MCF 10A (cell line): Measurements from ENCODE around the gene ECM2. TPM values are rescaled to one million over a fixed set of nuclear protein-coding genes. Genes with fewer than 3 reads are reported as not detected.
A peak's percentile ranks its signal among the peaks of the same experiment; 100 is the strongest.

Experiments used
- BruUV-seq: library from RNA; stranded (reverse); fragments of 400-500 nt; replicated peaks from 2 replicates; lab custom pipeline; 2021; lab: Mats Ljungman, UMichigan
- CTCF ChIA-PET: fragments of 300-600 bp; sonication (Branson Sonifier 250); formaldehyde crosslinking; extraction: SDS; loops from one replicate; lab custom pipeline; 2021; ENCODE audit warnings: antibody characterized with exemption, inconsistent platforms; lab: Yijun Ruan, JAX
- POLR2A ChIA-PET: fragments of 300-600, 350-650 bp; sonication (Branson Sonifier 250); formaldehyde crosslinking; extraction: SDS; loops from one replicate; lab custom pipeline; 2020; ENCODE audit warnings: antibody characterized with exemption, inconsistent platforms; lab: Yijun Ruan, JAX
- DNase-seq: peaks from one replicate; pipeline ENCODE4 v3.0.0-alpha.2; 2018; ENCODE audit not compliant: unreplicated experiment
- H3K27ac Mint-ChIP-seq: one replicate; pipeline ENCODE4 v1.8.0; 2022; ENCODE audit warnings: mild to moderate bottlenecking, low read depth, mixed read lengths; ENCODE audit not compliant: unreplicated experiment
- H3K27me3 Mint-ChIP-seq: one replicate; pipeline ENCODE4 v1.8.0; 2022; ENCODE audit warnings: mixed read lengths; ENCODE audit not compliant: insufficient read depth, unreplicated experiment
- H3K36me3 Mint-ChIP-seq: one replicate; pipeline ENCODE4 v1.8.0; 2022; ENCODE audit warnings: mild to moderate bottlenecking, moderate library complexity, mixed read lengths; ENCODE audit not compliant: insufficient read depth, unreplicated experiment
- H3K4me1 Mint-ChIP-seq: one replicate; pipeline ENCODE4 v1.8.0; 2022; ENCODE audit warnings: mixed read lengths; ENCODE audit not compliant: insufficient read depth, unreplicated experiment
- H3K4me3 Mint-ChIP-seq: one replicate; pipeline ENCODE4 v1.8.0; 2022; ENCODE audit warnings: mild to moderate bottlenecking, moderate library complexity, mixed read lengths; ENCODE audit not compliant: unreplicated experiment
- H3K9me3 Mint-ChIP-seq: one replicate; pipeline ENCODE4 v1.8.0; 2022; ENCODE audit warnings: mixed read lengths; ENCODE audit not compliant: unreplicated experiment
- intact Hi-C: fragments of 100-400 bp; cut with micrococcal nuclease; formaldehyde crosslinking; loops from 2 replicates; pipeline ENCODE4 v1.14.1; 2022
- total RNA-seq: library from RNA; stranded (reverse); gene quantifications from 2 replicates; pipeline ENCODE4 v1.2.3, GENCODE V29; 2022
- TF ChIP-seq, protein P1 (sequence below): fragments of 200-600 bp; IDR thresholded peaks from one replicate; pipeline ENCODE4 v1.8.0; 2022; ENCODE audit warnings: antibody characterized with exemption, mild to moderate bottlenecking; ENCODE audit not compliant: unreplicated experiment

ECM2 gene
- total RNA-seq, 1 experiment from 2014 or later: 13.5 TPM

DNA sequence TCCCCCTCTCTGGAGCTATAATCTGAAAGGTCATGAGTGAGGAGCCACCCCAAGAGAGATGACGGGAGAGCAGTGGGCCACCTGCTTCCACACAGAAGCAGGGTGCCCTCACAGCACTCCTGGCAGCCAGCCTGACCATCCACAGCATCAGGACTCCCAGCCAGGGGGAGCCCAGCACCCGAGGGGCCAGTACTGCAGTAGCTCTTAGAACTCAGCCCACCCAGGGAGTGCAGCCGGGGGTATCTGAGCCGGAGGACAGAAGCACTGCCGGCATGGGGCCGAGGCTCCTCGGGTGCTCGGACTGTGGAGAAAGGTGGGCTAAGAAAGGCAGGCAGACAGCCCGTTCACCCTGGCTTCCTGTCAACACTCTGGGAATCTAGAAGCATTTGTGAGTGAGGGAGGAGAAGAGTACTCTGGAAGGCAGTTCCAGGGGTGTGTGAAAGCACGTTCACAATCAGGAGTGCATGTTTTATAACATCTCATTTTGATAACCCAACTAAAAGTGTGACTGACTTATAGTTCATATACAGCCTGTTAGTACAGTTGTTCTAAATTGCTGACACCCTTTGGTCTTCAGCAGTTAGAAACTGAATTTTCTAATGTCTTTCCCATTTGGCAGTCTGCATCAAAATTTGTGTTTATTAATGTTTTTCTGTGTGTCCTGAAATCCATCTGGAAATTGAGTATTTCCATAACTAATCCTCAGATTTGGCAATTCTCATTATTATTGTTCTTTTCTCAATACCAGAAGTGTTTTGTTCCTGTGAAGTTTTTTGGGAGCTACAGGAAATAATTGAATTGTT is 27.6 kb downstream of the ECM2 start:
- BruUV-seq: no TSS peak
- no peak for DNase-seq
- no peaks in the 10 kb centered on the region for H3K9me3 Mint-ChIP-seq
- intact Hi-C loops: loop anchor here (5.0 to 10.0 kb wide), 4 partner anchors 99 to 287 kb away; partner anchors contain the start of genes CENPP and NOL8
- H3K4me1 Mint-ChIP-seq: peaks cover 25% of the 10 kb centered on the region
- peaks cover 6% of the 10 kb centered on the region for H3K36me3 Mint-ChIP-seq
- POLR2A ChIA-PET: interaction anchor here (0.7 to 6.3 kb wide), 6 partner anchors 11 to 214 kb away, joined by 3 to 64 read pairs (median 4); partner anchors contain the start of genes CENPP, ECM2 and NOL8
- H3K4me3 Mint-ChIP-seq: no peak overlapping the region
- CTCF ChIA-PET: interaction anchor here (0.8 to 2.2 kb wide), 3 partner anchors 11 to 127 kb away, joined by 3 to 5 read pairs (median 3); no protein-coding TSS in a partner anchor
- TF ChIP-seq, protein P1, sequence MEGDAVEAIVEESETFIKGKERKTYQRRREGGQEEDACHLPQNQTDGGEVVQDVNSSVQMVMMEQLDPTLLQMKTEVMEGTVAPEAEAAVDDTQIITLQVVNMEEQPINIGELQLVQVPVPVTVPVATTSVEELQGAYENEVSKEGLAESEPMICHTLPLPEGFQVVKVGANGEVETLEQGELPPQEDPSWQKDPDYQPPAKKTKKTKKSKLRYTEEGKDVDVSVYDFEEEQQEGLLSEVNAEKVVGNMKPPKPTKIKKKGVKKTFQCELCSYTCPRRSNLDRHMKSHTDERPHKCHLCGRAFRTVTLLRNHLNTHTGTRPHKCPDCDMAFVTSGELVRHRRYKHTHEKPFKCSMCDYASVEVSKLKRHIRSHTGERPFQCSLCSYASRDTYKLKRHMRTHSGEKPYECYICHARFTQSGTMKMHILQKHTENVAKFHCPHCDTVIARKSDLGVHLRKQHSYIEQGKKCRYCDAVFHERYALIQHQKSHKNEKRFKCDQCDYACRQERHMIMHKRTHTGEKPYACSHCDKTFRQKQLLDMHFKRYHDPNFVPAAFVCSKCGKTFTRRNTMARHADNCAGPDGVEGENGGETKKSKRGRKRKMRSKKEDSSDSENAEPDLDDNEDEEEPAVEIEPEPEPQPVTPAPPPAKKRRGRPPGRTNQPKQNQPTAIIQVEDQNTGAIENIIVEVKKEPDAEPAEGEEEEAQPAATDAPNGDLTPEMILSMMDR: no peak
- no peaks in the 10 kb centered on the region for H3K27me3 Mint-ChIP-seq
- H3K27ac Mint-ChIP-seq: peak overlapping the region; percentile 82

DNA sequence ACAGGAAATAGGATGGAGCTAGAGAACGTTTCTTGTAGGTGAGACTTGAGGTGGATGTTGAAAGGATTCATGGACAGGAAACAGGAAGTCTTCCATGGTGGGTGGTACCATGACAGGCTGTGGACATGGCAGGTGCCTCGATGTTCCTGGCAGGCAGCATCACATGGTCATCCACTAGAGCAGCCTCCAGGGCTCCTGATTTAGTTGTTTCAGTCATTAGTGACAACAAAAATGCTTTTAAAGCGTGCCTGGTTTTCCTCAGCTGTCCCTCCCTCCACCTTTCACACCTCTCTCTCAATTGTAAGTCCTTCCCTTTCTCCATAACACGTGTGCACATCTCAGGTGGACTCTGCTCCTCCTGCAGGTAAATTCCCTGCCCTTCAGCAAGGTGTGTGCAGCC is 28.3 kb downstream of the ECM2 start:
- intact Hi-C loops: loop anchor here (5.0 to 10.0 kb wide), 4 partner anchors 100 to 287 kb away; partner anchors contain the start of genes CENPP and NOL8
- peaks cover 6% of the 10 kb centered on the region for H3K36me3 Mint-ChIP-seq
- BruUV-seq: no TSS peak
- ChIA-PET CTCF (interaction anchor here (1.1 kb wide), 1 partner anchor 127 kb away, joined by 3 read pairs; no protein-coding TSS in a partner anchor), POLR2A (interaction anchor here (0.6 to 6.3 kb wide), 9 partner anchors 12 to 526 kb away, joined by 3 to 64 read pairs (median 6); partner anchors contain the start of genes ASPN, CENPP, IPPK and NOL8)
- no peak for DNase-seq
- no peaks in the 10 kb centered on the region for H3K9me3 Mint-ChIP-seq
- H3K4me3 Mint-ChIP-seq: no peak overlapping the region
- H3K4me1 Mint-ChIP-seq: peaks cover 25% of the 10 kb centered on the region
- peak overlapping the region; percentile 82 for H3K27ac Mint-ChIP-seq
- no peaks in the 10 kb centered on the region for H3K27me3 Mint-ChIP-seq
- TF ChIP-seq, protein P1: no peak

DNA sequence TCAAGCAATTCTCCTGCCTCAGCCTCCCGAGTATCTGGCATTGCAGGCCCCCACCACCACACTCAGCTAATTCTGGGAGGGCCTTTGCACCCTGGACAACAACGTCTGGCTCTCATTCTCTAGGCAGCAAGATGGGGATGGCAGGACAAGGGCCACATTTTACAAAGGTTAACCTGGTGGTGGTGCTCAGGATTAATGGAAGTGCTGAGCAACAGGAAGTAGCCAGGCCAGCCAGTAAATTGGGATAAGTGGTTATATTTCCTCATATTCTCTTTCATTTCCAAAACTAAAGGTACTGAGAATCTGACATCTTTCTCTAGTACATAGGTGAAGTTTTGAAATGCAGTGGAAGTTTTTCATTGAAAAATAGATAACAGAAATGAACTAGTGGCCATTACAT is 28.8 kb downstream of the ECM2 start:
- peak overlapping the region; percentile 82 for H3K27ac Mint-ChIP-seq
- peak overlapping the region; percentile 72 for H3K4me3 Mint-ChIP-seq
- peaks cover 29% of the 10 kb centered on the region for H3K4me1 Mint-ChIP-seq
- TSS peak; percentile 94 for BruUV-seq
- no peak for DNase-seq
- POLR2A ChIA-PET: interaction anchor here (0.6 to 6.3 kb wide), 16 partner anchors 12 to 526 kb away, joined by 3 to 64 read pairs (median 4); partner anchors contain the start of genes ASPN, CENPP, IPPK and NOL8
- H3K36me3 Mint-ChIP-seq: peaks cover 11% of the 10 kb centered on the region
- no peaks in the 10 kb centered on the region for H3K27me3 Mint-ChIP-seq
- no peaks in the 10 kb centered on the region for H3K9me3 Mint-ChIP-seq
- CTCF ChIA-PET: interaction anchor here (1.0 kb wide), 1 partner anchor 9 kb away, joined by 4 read pairs; no protein-coding TSS in a partner anchor
- TF ChIP-seq, protein P1: no peak
- intact Hi-C loops: loop anchor here (5.0 to 10.0 kb wide), 4 partner anchors 100 to 288 kb away; partner anchors contain the start of genes CENPP and NOL8
